OCI-LY3 (cell line): Measurements from ENCODE around the gene METTL21C.

Experiments
- H2AFZ ChIP-seq: fragments of 200-600, 300-600 bp; shearing (Covaris generic); 2 replicates; pipeline ENCODE4 v1.6.0; 2014; ENCODE audit warnings: antibody characterized with exemption, low read depth, low read length
- H3K27ac ChIP-seq: fragments of 200-600, 300-600 bp; sonication (generic); 2 replicates; pipeline ENCODE4 v1.5.1; 2014; ENCODE audit warnings: mild to moderate bottlenecking, low read length, moderate library complexity, mixed read lengths
- H3K27me3 ChIP-seq: fragments of 200-600, 300-600 bp; sonication (generic); 2 replicates; pipeline ENCODE4 v1.6.1; 2014; ENCODE audit warnings: low read depth, low read length, mixed read lengths
- H3K36me3 ChIP-seq: fragments of 200-600, 300-600 bp; sonication (generic); replicated peaks from 2 replicates; pipeline ENCODE3; 2014; ENCODE audit warnings: low read depth, low read length, mixed read lengths
- H3K4me1 ChIP-seq: fragments of 300-600, 200-600 bp; sonication (generic); 2 replicates; pipeline ENCODE4 v1.6.1; 2014; ENCODE audit warnings: low read length, mixed read lengths
- H3K4me2 ChIP-seq: fragments of 200-600, 300-600 bp; sonication (generic); 2 replicates; pipeline ENCODE4 v1.6.1; 2014; ENCODE audit warnings: low read length, mixed read lengths
- H3K4me3 ChIP-seq: fragments of 300-600, 200-600 bp; sonication (generic); 2 replicates; pipeline ENCODE4 v1.5.1; 2014; ENCODE audit warnings: antibody characterized with exemption, mild to moderate bottlenecking, low read length, moderate library complexity
- H3K79me2 ChIP-seq: fragments of 300-600, 200-600 bp; shearing (Covaris generic); 2 replicates; pipeline ENCODE4 v1.6.1; 2014; ENCODE audit warnings: mild to moderate bottlenecking, low read length, mixed read lengths
- H3K9ac ChIP-seq: fragments of 300-600, 200-600 bp; shearing (Covaris generic); 2 replicates; pipeline ENCODE4 v1.6.0; 2014; ENCODE audit warnings: mild to moderate bottlenecking, low read length, moderate library complexity
- H3K9me3 ChIP-seq: fragments of 200-600, 300-600 bp; shearing (Covaris generic); 2 replicates; pipeline ENCODE4 v1.6.1; 2014; ENCODE audit warnings: low read length, mixed read lengths; ENCODE audit not compliant: insufficient read depth
- H4K20me1 ChIP-seq: fragments of 200-600, 300-600 bp; sonication (generic); 2 replicates; pipeline ENCODE4 v1.6.1; 2016; ENCODE audit warnings: low read length, mixed read lengths; ENCODE audit not compliant: insufficient read depth
- CTCF ChIP-seq: fragments of 200-600, 300-600 bp; sonication (generic); IDR thresholded peaks from 2 replicates; pipeline ENCODE4 v1.5.1; 2014; ENCODE audit warnings: antibody characterized with exemption, low read length, low read depth
- EZH2phosphoT487 ChIP-seq: fragments of 200-600 bp; shearing (Covaris generic); IDR thresholded peaks from 2 replicates; pipeline ENCODE4 v1.6.1; 2018; ENCODE audit warnings: antibody characterized with exemption, mixed run types, low read depth

Gene METTL21C

DNA sequence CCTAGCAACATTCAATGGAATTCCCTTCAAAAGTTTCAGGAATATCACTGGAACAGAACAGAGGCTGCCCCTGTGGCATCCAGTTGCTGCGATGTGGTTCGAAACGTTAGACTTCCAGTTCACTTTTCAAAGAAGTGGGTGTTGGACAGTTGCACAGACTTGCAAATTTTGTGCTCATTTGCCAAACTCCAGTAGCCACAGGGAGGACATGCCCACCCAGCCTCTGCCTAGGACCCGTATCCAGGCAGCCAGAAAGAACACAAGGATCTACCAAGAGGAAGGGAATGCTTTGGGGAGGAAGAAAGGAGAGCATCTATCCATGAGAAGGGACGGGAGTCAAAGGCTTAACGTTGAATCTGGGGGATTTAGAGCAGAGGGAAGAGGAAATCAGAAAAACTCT, at the start of gene METTL21C:
Gene METTL21C (minus strand): TSS at position 108 of the 400 bp plus-strand sequence. CDS start 546 bp downstream, outside the sequence.
- Histone ChIP-seq H3K4me2 (no peak within 1 kb of the TSS), H3K4me1 (no peaks in the 10 kb centered on the region), H3K9ac (no peak within 1 kb of the TSS), H3K36me3 (no peaks in the 10 kb centered on the region), H3K9me3 (peaks cover 8% of the 10 kb centered on the region), H3K27me3 (peaks cover 17% of the 10 kb centered on the region), H2AFZ (no peak within 1 kb of the TSS), H3K4me3 (no peak within 1 kb of the TSS), H3K27ac (no peak within 1 kb of the TSS), H3K79me2 (no peaks in the 10 kb centered on the region), H4K20me1 (no peaks in the 10 kb centered on the region)
- no peak for TF ChIP-seq EZH2phosphoT487
- TF ChIP-seq CTCF: no peak

DNA sequence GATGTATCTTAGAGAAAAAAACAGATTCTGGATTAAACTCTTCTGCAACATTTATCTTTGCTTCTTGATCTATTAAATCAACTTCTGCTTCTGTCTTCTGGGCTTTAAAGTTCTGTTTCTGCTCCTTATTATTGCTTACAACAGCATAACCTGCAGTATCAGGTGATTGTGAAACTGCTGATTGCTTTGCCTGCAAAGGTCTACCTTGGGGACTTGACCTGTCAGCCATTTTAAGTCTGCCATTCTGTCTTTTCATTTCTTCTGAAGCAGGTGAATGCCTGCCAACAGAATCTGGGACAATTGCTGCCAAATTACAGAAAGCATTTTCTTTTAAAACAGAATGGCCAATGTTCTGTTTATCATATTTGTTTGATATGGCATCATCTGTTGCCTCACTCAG, 47.7 kb upstream of the METTL21C start:
- no peaks in the 10 kb centered on the region for H3K36me3 ChIP-seq
- no peak overlapping the region for H3K9ac ChIP-seq
- no peaks in the 10 kb centered on the region for H3K79me2 ChIP-seq
- peaks cover 37% of the 10 kb centered on the region; the same call in 1 of the 2 replicates for H3K27me3 ChIP-seq
- no peaks in the 10 kb centered on the region for H4K20me1 ChIP-seq
- H3K27ac ChIP-seq: no peak overlapping the region
- H3K4me3 ChIP-seq: no peak overlapping the region
- no peak overlapping the region for H3K4me2 ChIP-seq
- H3K4me1 ChIP-seq: no peaks in the 10 kb centered on the region
- H2AFZ ChIP-seq: no peak overlapping the region
- peaks cover 8% of the 10 kb centered on the region for H3K9me3 ChIP-seq
- no peak for TF ChIP-seq CTCF
- no peak for TF ChIP-seq EZH2phosphoT487

GRCh38 chr13:102742101-102742500, 47.3 kb upstream of the METTL21C start:
- Histone ChIP-seq H3K4me3 (no peak overlapping the region), H3K36me3 (no peaks in the 10 kb centered on the region), H2AFZ (no peak overlapping the region), H3K9ac (no peak overlapping the region), H3K79me2 (no peaks in the 10 kb centered on the region), H3K9me3 (peaks cover 8% of the 10 kb centered on the region), H3K27ac (no peak overlapping the region), H3K4me1 (no peaks in the 10 kb centered on the region), H3K27me3 (peaks cover 40% of the 10 kb centered on the region; the same call in 1 of the 2 replicates), H3K4me2 (no peak overlapping the region), H4K20me1 (no peaks in the 10 kb centered on the region)
- TF ChIP-seq CTCF (no peak), EZH2phosphoT487 (no peak)

- Histone ChIP-seq H3K9ac (no peak overlapping the region), H3K4me3 (peak overlapping the region; percentile 16; the same call in 1 of the 2 replicates), H3K4me2 (peak overlapping the region; percentile 18), H3K27me3 (peaks cover 29% of the 10 kb centered on the region), H3K4me1 (peaks cover 10% of the 10 kb centered on the region), H3K9me3 (no peaks in the 10 kb centered on the region), H3K36me3 (no peaks in the 10 kb centered on the region), H3K79me2 (no peaks in the 10 kb centered on the region), H4K20me1 (no peaks in the 10 kb centered on the region), H3K27ac (no peak overlapping the region), H2AFZ (no peak overlapping the region; the same call in none of the 2 replicates)
- TF ChIP-seq EZH2phosphoT487: no peak
- no peak for TF ChIP-seq CTCF
Measured at GRCh38 chr13:102729560-102730270, 34.9 kb upstream of the METTL21C start.
